KOPT-K1 (cell line): ENCODE data around the gene ANP32D.
"Not testable (repeated sequence)": the region's sequence is repeated elsewhere in the genome, so short reads cannot be mapped to it uniquely, and the experiment has no call there.

ENCODE experiments used
- H3K27ac ChIP-seq: fragments of 200-600 bp; sonication (generic); 2 replicates; pipeline ENCODE4 v1.5.1; 2016; ENCODE audit warnings: antibody characterized with exemption, mild to moderate bottlenecking, low read depth, low read length; ENCODE audit not compliant: poor library complexity, severe bottlenecking
- H3K36me3 ChIP-seq: fragments of 200-600 bp; sonication (generic); 2 replicates; pipeline ENCODE4 v1.5.1; 2017; ENCODE audit warnings: antibody characterized with exemption, mild to moderate bottlenecking, low read length, moderate library complexity; ENCODE audit not compliant: insufficient read depth
- H3K9me3 ChIP-seq: fragments of 200-600 bp; sonication (generic); 2 replicates; pipeline ENCODE4 v1.5.1; 2017; ENCODE audit warnings: antibody characterized with exemption, low read length, mild to moderate bottlenecking; ENCODE audit not compliant: insufficient read depth, poor library complexity, severe bottlenecking

ANP32D gene

DNA sequence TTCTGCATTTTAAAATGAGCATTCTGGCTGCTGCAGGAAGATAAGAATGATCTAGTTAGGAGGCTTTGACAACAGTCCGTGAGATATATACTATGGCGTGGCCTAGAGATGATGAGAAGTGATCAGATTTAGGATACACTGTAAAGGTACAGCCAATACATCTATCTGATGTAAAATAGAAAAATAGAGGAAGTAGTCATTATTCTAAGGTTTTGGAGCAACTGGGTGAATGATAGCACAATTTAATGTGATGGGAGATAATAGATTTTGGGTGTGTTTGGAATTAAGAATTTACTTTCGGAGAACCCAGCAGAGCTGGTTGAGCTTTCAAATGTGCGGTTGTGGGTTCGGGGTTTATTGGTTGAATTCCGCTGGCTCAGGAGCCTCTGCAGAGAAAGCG is at the start of gene ANP32D:
Gene ANP32D (plus strand): TSS at position 301 of the 400 bp plus-strand sequence. CDS start 106 bp downstream, outside the sequence.
- H3K36me3 ChIP-seq = no peaks in the 10 kb centered on the region
- H3K27ac ChIP-seq = no peak within 1 kb of the TSS
- H3K9me3 ChIP-seq = peaks cover 29% of the 10 kb centered on the region

DNA sequence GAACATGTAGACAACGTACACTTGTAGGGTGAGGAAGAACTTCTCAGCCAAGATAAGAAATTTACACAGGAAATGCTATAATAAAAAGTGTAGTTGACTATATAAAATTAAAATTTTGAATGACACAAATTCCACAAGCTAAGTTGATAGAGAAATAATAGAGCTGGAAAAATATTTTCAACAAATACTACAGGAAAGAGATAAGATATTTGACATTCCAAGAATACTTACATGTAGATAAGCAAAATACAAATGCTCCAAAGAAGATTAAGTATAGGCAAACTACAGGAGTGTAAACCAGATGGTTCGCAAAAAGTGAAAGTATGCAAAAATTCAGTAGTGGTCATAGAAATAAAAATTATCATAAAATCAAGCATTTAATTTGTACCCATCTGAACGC is 49.2 kb upstream of the ANP32D start:
- Histone ChIP-seq H3K27ac (no peak overlapping the region), H3K36me3 (no peaks in the 10 kb centered on the region), H3K9me3 (no peaks in the 10 kb centered on the region)

DNA sequence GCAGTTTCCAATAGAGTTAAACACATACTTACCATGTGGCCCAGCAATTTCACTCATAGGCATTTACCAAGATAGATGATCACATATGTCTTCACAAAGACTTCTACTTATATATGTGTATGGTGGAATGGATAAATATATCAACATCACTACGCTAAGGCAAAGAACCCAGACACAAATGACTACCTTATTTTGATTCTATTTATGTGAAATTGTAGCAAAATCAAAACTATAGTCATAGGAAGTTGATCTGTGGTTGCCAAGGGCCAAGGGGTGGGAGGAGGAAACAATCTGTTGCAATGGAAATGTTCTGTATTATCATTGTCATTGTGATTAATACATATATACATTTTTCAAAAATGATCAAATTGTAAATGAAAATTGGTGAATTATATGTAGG is 47.7 kb upstream of the ANP32D start:
- no peak overlapping the region for H3K27ac ChIP-seq
- no peaks in the 10 kb centered on the region for H3K36me3 ChIP-seq
- H3K9me3 ChIP-seq = no peaks in the 10 kb centered on the region

DNA sequence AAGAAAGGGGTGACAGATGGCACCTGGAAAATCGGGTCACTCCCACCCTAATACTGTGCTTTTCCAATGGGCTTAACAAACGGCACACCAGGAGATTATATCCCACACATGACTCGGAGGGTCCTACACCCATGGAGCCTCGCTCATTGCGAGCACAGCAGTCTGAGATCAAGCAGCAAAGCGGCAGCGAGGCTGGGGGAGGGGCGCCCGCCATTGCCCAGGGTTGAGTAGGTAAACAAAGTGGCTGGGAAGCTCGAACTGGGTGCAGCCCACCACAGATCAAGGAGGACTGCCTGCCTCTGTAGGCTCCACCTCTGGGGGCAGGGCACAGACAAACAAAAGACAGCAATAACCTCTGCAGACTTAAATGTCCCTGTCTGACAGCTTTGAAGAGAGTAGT is 38.3 kb upstream of the ANP32D start:
- H3K36me3 ChIP-seq, H3K9me3 ChIP-seq, H3K27ac ChIP-seq: not testable (repeated sequence)

DNA sequence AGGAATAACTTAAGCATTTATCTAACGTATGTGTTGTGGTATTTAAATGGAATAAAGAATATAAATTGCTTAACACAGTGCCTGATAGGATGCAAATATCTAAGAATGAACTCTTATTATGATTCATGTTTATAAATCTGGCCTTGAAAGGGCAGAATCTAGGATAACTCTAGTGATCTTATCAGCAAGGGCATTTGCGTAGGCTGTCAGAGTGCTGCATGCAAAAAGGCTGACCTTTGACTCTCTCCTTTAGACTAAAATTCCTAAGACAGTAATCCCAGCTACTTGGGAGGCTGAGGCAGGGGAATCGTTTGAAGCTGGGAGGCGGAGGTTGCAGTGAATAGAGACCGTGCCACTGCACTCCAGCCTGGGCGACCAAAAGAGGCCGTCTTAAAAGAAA is 31.3 kb upstream of the ANP32D start:
- Histone ChIP-seq H3K36me3 (no peaks in the 10 kb centered on the region), H3K27ac (no peak overlapping the region), H3K9me3 (no peaks in the 10 kb centered on the region)

DNA sequence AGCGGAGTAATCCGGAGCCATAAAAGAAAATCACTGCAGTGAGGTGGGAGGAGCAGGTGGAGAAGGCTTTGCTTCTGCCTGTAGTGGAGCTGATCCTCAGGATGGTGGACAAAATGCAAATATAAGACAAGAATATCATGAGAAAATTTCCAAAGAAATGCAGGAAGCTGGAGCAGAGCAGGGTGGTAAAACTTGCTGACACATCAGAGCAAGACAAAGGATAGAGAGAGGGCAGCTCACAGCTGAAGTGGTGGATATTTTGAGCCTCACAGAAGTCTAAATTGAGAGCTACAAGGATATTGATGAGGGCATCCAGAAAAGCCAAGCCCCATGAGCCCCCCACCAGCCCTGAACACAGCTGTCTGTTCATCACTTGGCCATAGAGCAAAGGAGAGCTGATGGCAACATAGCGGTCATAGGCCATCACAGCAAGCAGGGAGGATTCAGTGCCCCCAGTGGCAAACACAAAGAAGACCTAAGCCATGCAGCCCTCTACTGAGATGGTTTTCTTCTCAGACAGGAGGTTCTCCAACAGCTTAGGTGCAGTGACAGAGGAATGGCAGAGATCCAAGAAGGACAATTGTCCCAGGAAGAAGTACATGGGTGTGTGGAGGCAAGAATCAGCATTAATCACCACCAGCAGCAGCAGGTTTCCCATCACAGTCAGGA is 30.0 kb upstream of the ANP32D start:
- H3K9me3 ChIP-seq = no peaks in the 10 kb centered on the region
- no peak overlapping the region for H3K27ac ChIP-seq
- H3K36me3 ChIP-seq = no peaks in the 10 kb centered on the region

DNA sequence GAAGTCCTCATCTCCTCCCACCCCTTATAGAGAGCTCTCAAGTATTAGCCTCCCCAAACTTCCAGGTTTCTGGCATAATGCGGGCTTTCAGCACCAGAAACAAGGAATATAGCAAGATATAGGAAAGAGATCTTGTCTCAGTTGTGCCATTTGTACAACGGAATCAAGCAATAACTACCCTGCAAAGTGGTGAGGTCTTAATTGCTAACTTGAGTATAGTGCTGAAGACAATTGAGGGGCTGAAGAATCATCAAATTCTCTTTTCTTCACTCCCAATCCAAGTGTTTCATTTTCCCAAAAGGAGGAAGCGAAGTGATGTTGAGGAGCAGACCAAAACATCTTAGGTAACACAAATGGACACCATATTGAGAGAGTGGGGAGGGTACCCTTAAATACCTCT is 26.8 kb upstream of the ANP32D start:
- no peak overlapping the region for H3K27ac ChIP-seq

DNA sequence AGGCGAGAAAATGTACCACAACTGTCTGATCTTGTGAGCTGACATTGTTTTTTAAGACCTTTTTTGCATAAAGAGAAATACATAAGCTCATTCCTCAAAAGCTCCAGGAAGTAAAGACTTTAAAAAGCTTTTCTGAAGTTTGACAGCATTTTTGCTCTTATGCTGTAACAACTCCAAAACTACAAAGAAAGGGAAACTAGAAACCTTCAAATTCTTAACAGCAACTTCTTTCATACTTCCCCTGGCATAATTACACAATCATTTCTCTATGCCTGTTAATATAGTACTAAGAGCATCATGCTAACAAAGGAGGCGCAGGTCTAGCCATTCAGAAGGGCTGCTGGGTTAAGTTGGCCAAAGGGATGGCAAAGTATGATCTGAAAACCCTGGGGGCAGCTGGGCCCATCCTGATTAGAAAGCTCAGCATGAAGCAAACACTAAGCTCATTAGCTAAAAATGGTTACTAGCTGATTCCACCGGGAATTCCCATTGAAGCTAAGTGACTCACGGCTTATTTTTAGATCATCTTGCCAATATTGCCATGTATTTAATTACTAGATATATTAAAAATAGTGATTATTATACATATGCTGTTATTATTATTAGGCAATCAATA is 26.1 kb upstream of the ANP32D start:
- peaks cover 10% of the 10 kb centered on the region for H3K9me3 ChIP-seq
- no peak overlapping the region for H3K27ac ChIP-seq
- no peaks in the 10 kb centered on the region for H3K36me3 ChIP-seq

More for the DNA sequence above, 26.8 kb upstream of the ANP32D start:
- peaks cover 10% of the 10 kb centered on the region for H3K9me3 ChIP-seq
- H3K36me3 ChIP-seq = no peaks in the 10 kb centered on the region

DNA sequence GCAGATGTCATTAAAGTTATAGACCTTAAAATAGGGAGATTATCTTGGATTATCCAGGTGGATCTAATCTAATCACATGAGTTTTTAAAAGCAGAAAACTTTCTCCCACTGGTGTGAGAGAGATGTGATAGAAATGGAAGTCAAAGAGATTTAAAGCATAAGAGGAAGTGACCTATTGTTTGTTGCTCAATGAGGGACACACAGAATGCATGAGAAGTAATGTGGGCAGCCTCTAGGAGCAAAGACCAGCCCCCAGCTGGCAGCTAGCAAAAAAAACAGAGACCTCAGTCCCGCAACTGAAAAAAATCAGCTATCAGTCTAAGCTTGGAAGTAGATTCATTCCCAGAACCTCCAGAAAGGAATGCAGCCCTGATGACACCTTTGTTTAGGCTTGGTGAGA is 24.6 kb upstream of the ANP32D start:
- Histone ChIP-seq H3K36me3 (no peaks in the 10 kb centered on the region), H3K9me3 (peaks cover 10% of the 10 kb centered on the region), H3K27ac (no peak overlapping the region)

DNA sequence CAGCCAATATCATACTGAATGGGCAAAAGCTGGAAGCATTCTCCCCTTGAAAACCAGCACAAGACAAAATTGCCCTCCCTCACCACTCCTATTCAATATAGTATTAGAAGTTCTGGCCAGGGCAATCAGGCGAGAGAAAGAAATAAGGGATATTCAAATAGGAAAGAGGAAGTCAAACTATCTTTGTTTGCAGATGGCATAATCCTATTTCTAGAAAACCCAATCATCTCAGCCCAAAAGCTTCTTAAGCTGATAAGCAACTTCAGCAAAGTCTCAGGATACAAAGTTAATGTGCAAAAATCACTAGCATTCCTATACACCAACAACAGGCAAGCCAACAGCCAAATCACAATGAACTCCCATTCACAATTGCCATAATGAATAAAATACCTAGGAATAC is 21.0 kb upstream of the ANP32D start:
- H3K36me3 ChIP-seq = no peaks in the 10 kb centered on the region
- H3K9me3 ChIP-seq = peaks cover 10% of the 10 kb centered on the region
- no peak overlapping the region for H3K27ac ChIP-seq

DNA sequence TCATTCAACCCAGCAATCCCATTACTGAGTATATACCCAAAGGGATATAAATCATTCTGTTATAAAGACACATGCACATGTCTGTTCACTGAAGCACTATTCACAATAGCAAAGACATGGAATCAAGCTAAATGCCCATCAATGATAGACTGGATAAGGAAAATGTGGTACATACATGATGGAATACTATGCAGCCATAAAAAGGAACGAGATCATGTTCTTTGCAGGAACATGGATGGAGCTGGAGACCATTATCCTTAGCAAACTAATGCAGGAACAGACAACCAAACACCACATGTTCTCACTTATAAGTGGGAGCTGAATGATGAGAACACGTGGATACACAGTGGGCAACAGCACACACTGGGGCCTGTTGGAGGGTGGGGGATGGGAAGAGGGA is 19.4 kb upstream of the ANP32D start:
- not testable (repeated sequence) for H3K36me3 ChIP-seq, H3K9me3 ChIP-seq, H3K27ac ChIP-seq

DNA sequence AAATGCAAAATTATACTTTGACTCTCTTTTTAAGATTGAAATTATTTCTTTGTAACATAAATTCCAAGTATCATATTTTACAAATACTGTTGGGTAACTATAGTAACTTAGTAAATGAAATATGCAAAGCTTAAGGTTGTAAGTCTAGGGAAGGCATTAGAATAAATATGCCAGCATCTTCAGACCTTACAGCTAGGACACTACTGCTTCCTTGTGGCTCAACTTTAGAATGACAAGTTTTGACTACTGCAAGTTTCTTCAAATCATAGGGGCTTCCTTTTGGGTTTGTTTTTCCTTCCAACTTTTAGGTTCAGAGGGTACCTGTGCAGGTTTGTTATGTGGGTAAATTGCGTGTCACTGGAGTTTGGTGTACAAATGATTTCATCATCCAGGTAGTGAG is 17.7 kb upstream of the ANP32D start:
- no peaks in the 10 kb centered on the region for H3K36me3 ChIP-seq
- H3K9me3 ChIP-seq = peaks cover 7% of the 10 kb centered on the region
- H3K27ac ChIP-seq = no peak overlapping the region

DNA sequence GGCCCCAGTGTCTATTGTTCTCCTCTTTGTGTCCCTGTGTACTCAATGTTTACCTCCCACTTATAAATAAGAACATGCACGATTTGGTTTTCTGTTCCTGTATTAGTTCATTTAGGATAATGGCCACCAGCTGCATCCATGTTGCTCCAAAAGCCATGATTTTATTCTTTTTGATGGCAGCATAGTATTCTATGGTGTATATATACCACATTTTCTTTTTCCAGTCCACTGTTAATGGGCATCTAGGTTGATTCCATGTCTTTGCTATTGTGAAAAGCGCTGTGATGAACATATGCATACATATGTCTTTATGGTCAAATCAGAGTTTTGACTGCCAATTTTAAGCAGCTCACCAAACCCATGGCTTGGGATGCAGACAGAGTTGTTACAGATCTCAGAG is 17.2 kb upstream of the ANP32D start:
- H3K27ac ChIP-seq = no peak overlapping the region
- no peaks in the 10 kb centered on the region for H3K36me3 ChIP-seq
- H3K9me3 ChIP-seq = peaks cover 2% of the 10 kb centered on the region

DNA sequence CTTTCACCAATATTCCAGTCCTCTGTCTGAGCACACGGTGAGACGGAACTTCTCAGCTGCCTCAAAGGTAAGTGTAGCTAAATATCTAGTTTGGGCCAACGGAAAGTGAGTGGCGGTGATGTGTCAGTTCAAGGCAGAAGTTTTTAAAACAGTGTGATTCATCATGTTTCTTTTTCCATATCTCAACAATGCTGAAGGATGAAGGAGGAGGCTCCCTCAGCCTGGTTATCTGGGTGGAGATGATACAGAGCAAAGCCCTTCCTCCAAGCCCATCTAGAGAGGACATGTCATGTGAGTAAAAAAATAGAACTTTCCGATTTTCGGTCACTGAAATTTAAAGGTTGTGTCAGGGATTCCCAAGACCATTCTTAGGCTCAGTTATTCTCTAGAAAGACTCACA is 13.1 kb upstream of the ANP32D start:
- Histone ChIP-seq H3K27ac (no peak overlapping the region), H3K36me3 (no peaks in the 10 kb centered on the region), H3K9me3 (no peaks in the 10 kb centered on the region)

DNA sequence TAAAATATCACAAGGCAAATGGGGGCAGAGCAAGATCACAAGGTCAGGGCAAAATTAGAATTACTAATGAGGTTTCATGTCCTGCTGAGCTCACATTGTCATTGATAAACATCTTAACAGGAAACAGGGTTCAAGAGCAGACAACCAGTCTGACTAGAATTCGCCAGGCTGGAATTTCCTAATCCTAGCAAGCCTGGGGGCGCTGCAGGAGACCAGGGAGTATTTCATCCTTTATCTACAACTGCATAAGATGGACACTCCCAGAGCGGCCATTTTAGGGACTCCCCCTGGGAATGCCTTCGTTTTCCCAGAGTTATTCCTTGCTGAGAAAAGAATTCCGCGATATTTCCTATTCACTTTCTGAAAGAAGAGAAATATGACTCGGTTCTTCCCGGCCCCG is 3.3 kb upstream of the ANP32D start:
- peaks cover 29% of the 10 kb centered on the region for H3K9me3 ChIP-seq
- not testable (repeated sequence) for H3K36me3 ChIP-seq, H3K27ac ChIP-seq

DNA sequence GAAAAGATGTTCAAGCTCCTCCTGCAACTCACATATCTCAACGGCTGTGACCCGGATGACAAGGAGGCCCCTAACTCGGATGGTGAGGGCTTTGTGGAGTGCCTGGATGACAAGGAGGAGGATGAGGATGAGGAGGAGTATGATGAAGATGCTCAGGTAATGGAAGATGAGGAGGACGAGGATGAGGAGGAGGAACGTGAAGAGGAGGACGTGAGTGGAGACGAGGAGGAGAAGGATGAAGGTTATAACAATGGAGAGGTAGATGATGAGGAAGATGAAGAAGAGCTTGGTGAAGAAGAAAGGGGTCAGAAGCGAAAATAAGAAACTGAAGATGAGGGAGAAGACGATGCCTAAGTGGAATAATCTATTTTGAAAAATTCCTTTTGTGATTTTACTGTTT is 702 bp downstream of the ANP32D start:
- peaks cover 29% of the 10 kb centered on the region for H3K9me3 ChIP-seq
- H3K27ac ChIP-seq = no peak overlapping the region
- no peaks in the 10 kb centered on the region for H3K36me3 ChIP-seq
